ENCODE data around the gene MBD6. TPM values are rescaled to one million over a fixed set of nuclear protein-coding genes. Genes with fewer than 3 reads are reported as not detected.
A peak's percentile ranks its signal among the peaks of the same experiment; 100 is the strongest.

Gene MBD6
- total and polyA plus RNA-seq, 2 of the 8 experiments (the other 6 are each of a cell fraction or from before 2014, with no cell fraction given): 3.9 to 32.3 TPM

DNA sequence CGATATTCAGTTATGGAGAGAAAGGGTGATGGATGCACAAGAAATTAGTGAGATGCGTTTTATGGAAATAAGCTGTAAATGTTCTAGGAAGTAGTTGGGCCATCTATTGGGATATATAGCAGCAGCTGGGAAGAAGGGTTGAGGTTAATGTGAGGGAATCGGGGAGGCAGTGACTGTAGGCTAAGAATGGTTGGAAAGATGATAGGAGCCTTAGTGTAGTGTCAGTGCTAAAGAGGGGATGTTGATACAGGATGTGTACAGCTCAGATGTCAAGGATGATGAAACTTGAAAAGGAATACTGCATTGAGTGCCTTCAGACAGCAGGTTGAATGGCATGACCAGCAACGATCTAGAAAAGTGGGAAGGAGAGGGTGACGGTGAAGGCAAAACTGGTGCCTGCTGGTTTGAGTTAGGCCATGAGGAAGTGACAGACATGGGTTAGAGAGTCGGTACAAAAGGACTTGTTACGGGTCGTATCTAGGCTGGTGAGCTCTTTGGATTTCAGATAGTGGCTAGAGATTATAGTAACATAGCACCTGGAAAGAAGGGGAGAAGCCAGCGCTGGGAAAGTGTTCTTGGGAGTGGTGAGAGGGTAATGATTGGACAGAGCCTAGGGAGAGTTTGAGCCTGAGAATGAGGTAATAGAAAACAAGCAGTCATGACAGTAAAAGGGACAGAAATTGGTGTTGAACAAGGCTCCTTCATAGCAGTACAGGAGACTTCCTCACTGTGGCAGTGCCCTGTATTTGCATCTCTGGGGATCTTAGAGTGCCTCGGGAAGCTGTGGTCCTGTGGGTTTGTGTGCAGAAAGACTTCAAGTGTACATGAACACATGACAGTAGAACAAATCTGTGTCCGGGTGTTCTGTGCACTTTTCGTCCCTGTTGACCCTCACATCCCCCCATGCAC lies 25.1 kb upstream of the MBD6 start:
- H3K23ac ChIP-seq (ENCODE audit: insufficient read length): no peak overlapping the region
- H4K8ac ChIP-seq (ENCODE audit: extremely low read depth, insufficient read depth, low read length): no peak overlapping the region
- H2BK12ac ChIP-seq (ENCODE audit: low read depth, low read length): no peak overlapping the region
- H3K79me2 ChIP-seq (ENCODE audit: control insufficient read depth in 1 of 2, insufficient read depth in 2 of 2, low read length in 2 of 2): peaks cover 0 to 6% of the 10 kb centered on the region in 2 experiments; a peak in 1 of 4 replicates
- no peaks in the 10 kb centered on the region; a peak in 1 of 4 replicates for H3K9me3 ChIP-seq (ENCODE audit: insufficient read depth in 2 of 2, low read depth in 1 of 2, low read length in 1 of 2)
- H4K91ac ChIP-seq (replicated peaks; ENCODE audit: insufficient read length, low read length): no peak overlapping the region
- no peak overlapping the region for H2BK120ac ChIP-seq (replicated peaks; ENCODE audit: low read depth, low read length)
- peaks cover 1% of the 10 kb centered on the region; the same call in 1 of the 2 replicates for H3K23me2 ChIP-seq (ENCODE audit: low read depth, low read length)
- no peak overlapping the region for H3K14ac ChIP-seq (ENCODE audit: insufficient read length)
- DNase-seq (ENCODE audit: low read depth in 1 of 2, low spot score in 2 of 2) (no peak), FAIRE-seq (no peak)
- TF ChIP-seq POLR2A (IDR thresholded peaks at IDR 0.05; ENCODE audit: control extremely low read depth in 1 of 2, low read depth in 2 of 2, low read length in 2 of 2) (peak in 1 of 2 experiments; percentile 51; a peak in 2 of 3 replicates), SP1 (IDR thresholded peaks at IDR 0.05; ENCODE audit: low read depth, low read length) (no peak), POLR2AphosphoS5 (IDR thresholded peaks at IDR 0.05; ENCODE audit: low read depth, low read length) (peak; percentile 43)
- no peak overlapping the region for H2BK20ac ChIP-seq (ENCODE audit: low read length)
- 92% methylated on average over 12 of the region's 12 CpGs; no CpG with 5 or more reads in 1 of the 2 experiments for WGBS, 2 experiments (ENCODE audit: extremely low coverage in 1 of 2, insufficient coverage in 1 of 2, insufficient read length in 1 of 2, insufficient replicate concordance in 2 of 2, low coverage in 1 of 2, low lambda C conversion rate in 2 of 2, missing lambda C conversion rate in 1 of 2)
- H3K4me3 ChIP-seq (ENCODE audit: extremely low read depth in 1 of 4, insufficient read depth in 2 of 4, low read depth in 3 of 4, low read length in 4 of 4): no peak overlapping the region
- H3K18ac ChIP-seq (ENCODE audit: extremely low read depth, low read length): no peak overlapping the region
- H3K79me1 ChIP-seq (ENCODE audit: low read depth, low read length): peaks cover 5% of the 10 kb centered on the region; the same call in 1 of the 2 replicates
- H3K56ac ChIP-seq (replicated peaks; ENCODE audit: insufficient read length, low read depth, low read length): no peak overlapping the region
- H3K27ac ChIP-seq (ENCODE audit: low read depth, low read length): no peak overlapping the region; the same call in 1 of the 2 replicates
- no peak overlapping the region for H2AFZ ChIP-seq (ENCODE audit: low read length)
- peak overlapping the region in 1 of 4 experiments; percentile 7; a peak in 1 of 7 replicates for H3K9ac ChIP-seq (replicated peaks in 1 of 4; ENCODE audit: extremely low read depth in 1 of 4, low read depth in 3 of 4, low read length in 3 of 4)
- H2AK5ac ChIP-seq (ENCODE audit: low read depth, low read length): no peak overlapping the region
- ChIA-PET POLR2A (ENCODE audit: partially characterized antibody) (interaction anchor here (0.6 to 1.5 kb wide), 8 partner anchors 34 to 326 kb away, joined by 3 to 4 read pairs (median 3); no protein-coding TSS in a partner anchor), CTCF (ENCODE audit: partially characterized antibody) (interaction anchor here (0.6 to 2.5 kb wide), 6 partner anchors 9 to 85 kb away, joined by 3 to 9 read pairs (median 4); partner anchors contain the start of gene MARS1)
- H2BK15ac ChIP-seq (ENCODE audit: low read length): no peak overlapping the region
- peak overlapping the region; percentile 12; the same call in 1 of the 2 replicates for H2BK5ac ChIP-seq (ENCODE audit: low read depth, low read length)
- H3K27me3 ChIP-seq (replicated peaks in 1 of 4; ENCODE audit: control insufficient read depth in 3 of 4, extremely low read depth in 1 of 4, insufficient read depth in 3 of 4, low read length in 3 of 4): no peaks in the 10 kb centered on the region
- no peak overlapping the region for H4K5ac ChIP-seq (ENCODE audit: insufficient read length, low read depth, low read length)
- peaks cover 0 to 2% of the 10 kb centered on the region in 2 experiments for H4K20me1 ChIP-seq (replicated peaks in 1 of 2; ENCODE audit: control insufficient read depth in 1 of 2, insufficient read depth in 2 of 2, low read length in 2 of 2)
- peaks cover 30 to 82% (median 59%) of the 10 kb centered on the region in 4 experiments for H3K36me3 ChIP-seq (ENCODE audit: control insufficient read depth in 2 of 4, insufficient read depth in 4 of 4, low read length in 3 of 4)
- no peak overlapping the region for H3K4ac ChIP-seq (replicated peaks; ENCODE audit: insufficient read length, low read depth, low read length)
- H3K4me1 ChIP-seq (replicated peaks in 1 of 4; ENCODE audit: control insufficient read depth in 3 of 4, insufficient read depth in 4 of 4, low read length in 3 of 4): no peaks in the 10 kb centered on the region
- no peak overlapping the region for H3K4me2 ChIP-seq (ENCODE audit: insufficient read depth in 1 of 2, low read depth in 2 of 2, low read length in 2 of 2)

Data from H1 (cell line).